H1 (cell line): Measurements from ENCODE around the gene RNU6-1. TPM values are rescaled to one million over a fixed set of nuclear protein-coding genes. Genes with fewer than 3 reads are reported as not detected.

Experiments used
- CBX8 ChIP-seq: fragments of 300-800, 300-1000 bp; sonication (generic); IDR thresholded peaks from 2 replicates; pipeline ENCODE4 v1.7.1; 2016; ENCODE audit warnings: low read depth, low read length, borderline replicate concordance
- KDM5A ChIP-seq: fragments of 200-600 bp; IDR thresholded peaks from 2 replicates; pipeline ENCODE4 v1.7.1; 2012; ENCODE audit warnings: mild to moderate bottlenecking, low read length, inconsistent platforms, mixed read lengths
- NRF1 ChIP-seq: IDR thresholded peaks from 2 replicates; pipeline ENCODE4 v1.6.1; 2011; ENCODE audit warnings: mild to moderate bottlenecking, low read depth, low read length, improper control_type of control experiment
- polyA plus RNA-seq, 7 experiments: library from polyadenylated mRNA; depleted of rRNA in 3 of 7; stranded (reverse) in 5 of 7; unstranded in 2 of 7; fragments of >200 nt in 5 of 7; fragments of 200-250 nt in 2 of 7; gene quantifications; 1 replicate in 5 of 7; 2 replicates in 1 of 7; 4 replicates in 1 of 7; pipeline versions ENCODE4 v1.2.1 to v1.2.3, GENCODE V29; 2011 to 2013; ENCODE audit warnings: missing spikeins in 2 of 7, mixed read lengths in 2 of 7
- total RNA-seq: library from RNA; stranded (reverse); fragmentation: NEBNext Ultra II Directional; extraction: Animal tissue kit (Norgen Biotek cat#: 25700); gene quantifications from 2 replicates; pipeline ENCODE4 v1.2.1, GENCODE V29; 2021
- TF ChIP-seq, protein P1 (sequence below): IDR thresholded peaks from 2 replicates; pipeline ENCODE4 v1.6.1; 2012; ENCODE audit warnings: inconsistent platforms
- TF ChIP-seq, protein P2 (sequence below): IDR thresholded peaks from 2 replicates; pipeline ENCODE4 v1.6.1; 2012; ENCODE audit warnings: inconsistent platforms

Gene RNU6-1
- total and polyA plus RNA-seq, 2 of the 8 experiments (the other 6 are each of a cell fraction or from before 2014, with no cell fraction given): not detected

DNA sequence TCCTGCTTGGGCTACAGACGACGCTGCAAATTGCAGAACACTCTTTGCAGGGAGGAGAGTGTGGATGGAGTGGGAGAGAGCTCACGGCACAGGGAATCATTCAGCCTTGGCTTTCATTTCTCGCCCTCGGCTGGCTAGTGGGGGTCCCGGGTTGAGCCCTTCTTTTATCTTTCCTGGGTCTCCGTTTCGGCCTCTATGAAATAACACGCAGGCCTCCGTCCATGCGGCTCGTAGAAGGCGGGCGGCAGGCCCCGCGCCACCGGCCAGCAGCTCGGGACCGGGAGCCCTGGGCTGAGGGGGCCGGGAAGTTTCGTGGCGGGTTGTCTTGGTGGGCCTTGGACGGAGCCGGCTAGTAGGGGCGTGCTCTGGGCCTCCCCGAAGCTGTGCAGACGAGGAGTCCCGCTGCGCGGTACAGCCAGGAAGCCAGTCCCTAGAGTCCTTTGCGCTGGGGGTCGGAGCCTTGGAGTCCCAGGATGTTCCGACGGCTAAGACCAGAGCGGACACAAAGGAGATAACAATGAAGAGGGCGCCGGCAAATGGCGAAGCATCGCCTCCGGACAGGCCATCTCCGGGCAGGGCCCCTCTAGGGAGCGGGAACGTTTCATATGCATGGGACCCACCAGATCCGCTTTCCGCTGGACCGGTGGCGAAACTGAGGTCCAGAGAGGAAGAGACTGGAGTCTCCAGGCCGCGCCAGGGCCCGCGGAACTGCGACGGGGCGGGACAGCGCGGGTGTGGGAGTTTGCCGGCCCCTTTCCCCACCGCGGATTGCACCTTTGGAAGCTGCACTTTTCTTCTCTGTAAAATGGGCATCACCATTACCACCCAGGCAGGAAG lies 4.3 kb downstream of the RNU6-1 start (continued):
- TF ChIP-seq, protein P1, sequence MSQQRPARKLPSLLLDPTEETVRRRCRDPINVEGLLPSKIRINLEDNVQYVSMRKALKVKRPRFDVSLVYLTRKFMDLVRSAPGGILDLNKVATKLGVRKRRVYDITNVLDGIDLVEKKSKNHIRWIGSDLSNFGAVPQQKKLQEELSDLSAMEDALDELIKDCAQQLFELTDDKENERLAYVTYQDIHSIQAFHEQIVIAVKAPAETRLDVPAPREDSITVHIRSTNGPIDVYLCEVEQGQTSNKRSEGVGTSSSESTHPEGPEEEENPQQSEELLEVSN: peak; percentile 10; the same call in 1 of the 2 replicates
- TF ChIP-seq CBX8 (no peak), KDM5A (no peak), NRF1 (no peak)
- TF ChIP-seq, protein P2, sequence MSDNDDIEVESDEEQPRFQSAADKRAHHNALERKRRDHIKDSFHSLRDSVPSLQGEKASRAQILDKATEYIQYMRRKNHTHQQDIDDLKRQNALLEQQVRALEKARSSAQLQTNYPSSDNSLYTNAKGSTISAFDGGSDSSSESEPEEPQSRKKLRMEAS: peak; percentile 2; the same call in 1 of the 2 replicates
